Fibroblast of lung (primary cell): ENCODE measurements around the gene NUP214.

Source experiments
- EZH2 ChIP-seq: IDR thresholded peaks from 2 replicates; pipeline ENCODE4 v1.5.1; 2012; ENCODE audit warnings: low read length, control low read depth, mild to moderate bottlenecking; ENCODE audit errors: missing control alignments
- TF ChIP-seq, protein P1 (sequence below), 2 donors: IDR thresholded peaks in 1 of 2; conservative IDR thresholded peaks in 1 of 2; 1 replicate in 1 of 2; 2 replicates in 1 of 2; pipeline ENCODE4 v1.5.1; 2011 to 2012; ENCODE audit warnings: low read length in 2 of 2, control low read depth in 1 of 2, inconsistent platforms in 1 of 2, low read depth in 1 of 2, mild to moderate bottlenecking in 1 of 2

- TF ChIP-seq, protein P1, sequence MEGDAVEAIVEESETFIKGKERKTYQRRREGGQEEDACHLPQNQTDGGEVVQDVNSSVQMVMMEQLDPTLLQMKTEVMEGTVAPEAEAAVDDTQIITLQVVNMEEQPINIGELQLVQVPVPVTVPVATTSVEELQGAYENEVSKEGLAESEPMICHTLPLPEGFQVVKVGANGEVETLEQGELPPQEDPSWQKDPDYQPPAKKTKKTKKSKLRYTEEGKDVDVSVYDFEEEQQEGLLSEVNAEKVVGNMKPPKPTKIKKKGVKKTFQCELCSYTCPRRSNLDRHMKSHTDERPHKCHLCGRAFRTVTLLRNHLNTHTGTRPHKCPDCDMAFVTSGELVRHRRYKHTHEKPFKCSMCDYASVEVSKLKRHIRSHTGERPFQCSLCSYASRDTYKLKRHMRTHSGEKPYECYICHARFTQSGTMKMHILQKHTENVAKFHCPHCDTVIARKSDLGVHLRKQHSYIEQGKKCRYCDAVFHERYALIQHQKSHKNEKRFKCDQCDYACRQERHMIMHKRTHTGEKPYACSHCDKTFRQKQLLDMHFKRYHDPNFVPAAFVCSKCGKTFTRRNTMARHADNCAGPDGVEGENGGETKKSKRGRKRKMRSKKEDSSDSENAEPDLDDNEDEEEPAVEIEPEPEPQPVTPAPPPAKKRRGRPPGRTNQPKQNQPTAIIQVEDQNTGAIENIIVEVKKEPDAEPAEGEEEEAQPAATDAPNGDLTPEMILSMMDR (conservative IDR thresholded peaks at IDR 0.05 in 1 of 2, IDR thresholded peaks at IDR 0.05 in 1 of 2; ENCODE audit: low read depth in 1 of 2, low read length in 2 of 2) = no peak
- no peak for TF ChIP-seq EZH2
Measured at GRCh38 chr9:131217331-131218031, 92.1 kb downstream of the NUP214 start.
